Nephron (organoid): ENCODE results near the gene RBM10.

Experiments used
- H3K27ac Mint-ChIP-seq, 3 experiments: 2 replicates each; pipeline ENCODE4 v1.8.0; 2020; ENCODE audit warnings: mixed read lengths in 3 of 3, mild to moderate bottlenecking in 2 of 3, moderate library complexity in 1 of 3
- H3K27me3 Mint-ChIP-seq: 2 replicates; pipeline ENCODE4 v1.8.0; 2021; ENCODE audit warnings: low read depth, mild to moderate bottlenecking, moderate library complexity, mixed read lengths
- H3K36me3 Mint-ChIP-seq: 2 replicates; pipeline ENCODE4 v1.8.0; 2020; ENCODE audit warnings: low read depth, mixed read lengths
- H3K4me1 Mint-ChIP-seq: 2 replicates; pipeline ENCODE4 v1.8.0; 2020; ENCODE audit warnings: mixed read lengths
- H3K4me3 Mint-ChIP-seq, 3 experiments: 2 replicates each; pipeline ENCODE4 v1.8.0; 2020; ENCODE audit warnings: mild to moderate bottlenecking in 3 of 3, mixed read lengths in 3 of 3, moderate library complexity in 2 of 3
- H3K9me3 Mint-ChIP-seq: 2 replicates; pipeline ENCODE4 v1.8.0; 2020; ENCODE audit warnings: mixed read lengths
- TF ChIP-seq, protein P1 (sequence below), 3 experiments: fragments of 200-600 bp; sonication (generic); IDR thresholded peaks; one replicate each; pipeline ENCODE4 v1.5.0; 2021; ENCODE audit warnings: antibody characterized with exemption in 3 of 3; ENCODE audit not compliant: unreplicated experiment in 3 of 3

RBM10 gene

DNA sequence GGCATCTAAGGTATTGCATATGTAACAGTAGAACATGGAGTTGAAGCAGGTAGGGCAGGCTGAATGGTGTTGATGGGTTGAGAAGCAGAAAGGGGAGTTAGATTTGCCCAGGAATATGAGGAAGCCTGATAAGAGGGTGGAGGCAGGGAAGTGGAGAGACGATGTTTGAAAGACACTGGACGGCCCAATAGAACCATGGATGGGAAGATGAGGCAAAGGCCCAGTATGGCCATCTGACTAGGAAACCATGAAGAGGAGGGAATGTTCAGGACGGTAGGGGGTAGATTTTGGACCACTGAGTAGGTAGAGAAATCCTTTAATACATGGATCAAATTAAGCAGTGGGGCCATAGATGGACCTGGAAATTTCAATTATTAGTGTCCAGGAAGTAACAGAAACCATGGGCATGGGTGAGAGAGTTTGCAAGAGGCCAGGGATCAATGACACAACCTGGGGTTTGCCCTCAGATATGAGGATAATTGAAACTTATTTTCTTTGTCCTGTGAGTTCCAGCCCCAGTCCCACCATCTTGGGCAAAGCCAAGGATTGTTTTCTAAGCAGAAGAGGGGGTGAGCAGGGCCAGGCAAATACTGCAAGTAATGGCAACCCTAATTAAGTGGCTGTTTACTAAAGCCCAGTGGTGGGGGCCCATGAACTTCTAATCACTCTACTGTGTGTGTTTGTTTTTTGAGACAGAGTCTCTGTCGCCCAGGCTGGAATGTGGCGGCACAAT, 85.3 kb downstream of the RBM10 start:
- Mint-ChIP-seq H3K27me3 (no peaks in the 10 kb centered on the region), H3K9me3 (no peaks in the 10 kb centered on the region)

DNA sequence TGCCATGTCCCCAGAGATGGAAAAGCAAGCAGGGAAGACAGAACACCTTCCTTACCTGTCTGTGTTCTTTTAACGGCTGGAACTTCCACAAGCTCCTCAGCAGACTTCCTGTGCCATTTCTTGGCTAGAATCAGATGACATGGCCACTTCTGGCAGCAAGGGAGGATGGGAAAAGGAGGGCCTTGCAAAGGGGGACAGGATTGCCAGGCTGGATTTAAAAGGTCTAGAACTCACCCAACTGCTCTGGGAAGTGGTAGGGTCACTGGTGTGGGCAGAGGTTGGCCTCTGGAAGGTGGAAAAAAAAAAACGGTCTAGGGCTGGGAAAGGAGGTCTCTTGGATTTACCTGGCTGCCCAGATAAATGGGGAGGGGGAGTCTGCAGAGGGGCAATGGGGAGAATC, 86.1 kb downstream of the RBM10 start:
- TF ChIP-seq, protein P1, sequence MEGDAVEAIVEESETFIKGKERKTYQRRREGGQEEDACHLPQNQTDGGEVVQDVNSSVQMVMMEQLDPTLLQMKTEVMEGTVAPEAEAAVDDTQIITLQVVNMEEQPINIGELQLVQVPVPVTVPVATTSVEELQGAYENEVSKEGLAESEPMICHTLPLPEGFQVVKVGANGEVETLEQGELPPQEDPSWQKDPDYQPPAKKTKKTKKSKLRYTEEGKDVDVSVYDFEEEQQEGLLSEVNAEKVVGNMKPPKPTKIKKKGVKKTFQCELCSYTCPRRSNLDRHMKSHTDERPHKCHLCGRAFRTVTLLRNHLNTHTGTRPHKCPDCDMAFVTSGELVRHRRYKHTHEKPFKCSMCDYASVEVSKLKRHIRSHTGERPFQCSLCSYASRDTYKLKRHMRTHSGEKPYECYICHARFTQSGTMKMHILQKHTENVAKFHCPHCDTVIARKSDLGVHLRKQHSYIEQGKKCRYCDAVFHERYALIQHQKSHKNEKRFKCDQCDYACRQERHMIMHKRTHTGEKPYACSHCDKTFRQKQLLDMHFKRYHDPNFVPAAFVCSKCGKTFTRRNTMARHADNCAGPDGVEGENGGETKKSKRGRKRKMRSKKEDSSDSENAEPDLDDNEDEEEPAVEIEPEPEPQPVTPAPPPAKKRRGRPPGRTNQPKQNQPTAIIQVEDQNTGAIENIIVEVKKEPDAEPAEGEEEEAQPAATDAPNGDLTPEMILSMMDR (IDR thresholded peaks at IDR 0.05; ENCODE audit: unreplicated experiment in 3 of 3): no peak
- Mint-ChIP-seq H3K27me3 (no peaks in the 10 kb centered on the region), H3K27ac (peak overlapping the region; percentile 91 to 99 (median 98)), H3K36me3 (peaks cover 39% of the 10 kb centered on the region), H3K4me1 (peaks cover 16% of the 10 kb centered on the region), H3K4me3 (peak overlapping the region; percentile 66 to 72 (median 68)), H3K9me3 (no peaks in the 10 kb centered on the region)

More for the DNA sequence above, 85.3 kb downstream of the RBM10 start:
- Mint-ChIP-seq H3K4me3 (peak overlapping the region; percentile 40 to 68 (median 65)), H3K36me3 (peaks cover 42% of the 10 kb centered on the region), H3K27ac (peak overlapping the region; percentile 49 to 78 (median 66)), H3K4me1 (peaks cover 7% of the 10 kb centered on the region)
- TF ChIP-seq, protein P1 (IDR thresholded peaks at IDR 0.05; ENCODE audit: unreplicated experiment in 3 of 3): no peak

DNA sequence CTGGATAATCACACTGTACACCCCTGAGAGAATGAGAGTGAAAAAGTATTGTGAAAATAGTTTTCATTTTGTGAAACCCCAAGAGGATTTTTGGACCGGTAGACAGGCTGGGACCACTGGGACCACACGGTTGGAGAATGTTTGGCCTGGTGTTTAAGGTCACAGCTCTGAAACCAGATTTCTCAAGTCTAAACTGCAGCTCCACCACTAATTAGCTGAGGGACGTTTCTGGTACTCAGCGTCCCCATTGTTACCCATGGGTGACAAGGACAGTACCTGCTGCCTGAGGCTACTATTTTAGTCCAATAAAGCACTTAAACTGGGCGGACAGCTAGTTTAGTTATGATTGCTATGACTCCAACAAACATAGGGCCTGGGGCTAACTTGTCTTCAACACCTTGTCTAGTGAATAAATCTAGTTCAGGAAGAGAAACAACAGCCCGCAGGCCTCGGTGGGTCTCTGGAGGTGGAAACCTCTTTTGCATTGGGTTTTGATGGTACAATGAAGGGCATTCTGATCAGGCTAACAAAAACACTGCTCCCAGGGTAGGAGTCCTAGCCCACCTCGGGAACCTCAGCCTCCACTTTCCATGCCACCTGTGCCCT, 87.3 kb downstream of the RBM10 start:
- Mint-ChIP-seq H3K27ac (peak overlapping the region; percentile 91 to 99 (median 98)), H3K4me1 (peaks cover 25% of the 10 kb centered on the region), H3K4me3 (peak overlapping the region; percentile 91 to 93 (median 92)), H3K27me3 (no peaks in the 10 kb centered on the region), H3K9me3 (no peaks in the 10 kb centered on the region), H3K36me3 (peaks cover 30% of the 10 kb centered on the region)
- TF ChIP-seq, protein P1 (IDR thresholded peaks at IDR 0.05; ENCODE audit: unreplicated experiment in 3 of 3): no peak

DNA sequence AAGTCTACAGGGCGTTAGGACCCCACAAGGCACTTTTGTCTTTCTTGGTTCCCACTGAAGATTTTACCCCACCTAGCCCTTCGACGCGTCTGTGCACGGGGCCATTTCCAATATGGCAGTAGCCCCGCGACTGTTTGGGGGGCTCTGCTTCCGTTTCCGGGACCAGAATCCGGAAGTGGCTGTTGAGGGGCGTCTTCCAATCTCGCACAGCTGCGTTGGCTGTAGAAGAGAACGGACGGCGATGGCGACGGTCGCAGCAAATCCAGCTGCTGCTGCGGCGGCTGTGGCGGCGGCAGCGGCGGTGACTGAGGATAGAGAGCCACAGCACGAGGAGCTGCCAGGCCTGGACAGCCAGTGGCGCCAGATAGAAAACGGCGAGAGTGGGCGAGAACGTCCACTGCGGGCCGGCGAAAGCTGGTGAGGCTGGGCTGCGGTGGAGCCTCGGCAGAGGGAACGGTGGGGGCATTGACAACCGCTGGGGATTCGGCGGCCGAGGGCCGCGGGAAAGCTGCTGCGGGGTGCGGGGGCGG, 87.8 kb downstream of the RBM10 start, which contains the start of gene USP11:
Gene USP11, plus strand, starts transcription at position 207 of the 530 bp plus-strand sequence. Its CDS starts 35 bp downstream, at position 242.
- Mint-ChIP-seq H3K9me3 (no peaks in the 10 kb centered on the region), H3K4me3 (peak within 1 kb of the TSS; percentile 91 to 93 (median 92)), H3K36me3 (peaks cover 28% of the 10 kb centered on the region), H3K27ac (peak within 1 kb of the TSS; percentile 91 to 99 (median 98)), H3K4me1 (peaks cover 30% of the 10 kb centered on the region), H3K27me3 (no peaks in the 10 kb centered on the region)
- TF ChIP-seq, protein P1 (IDR thresholded peaks at IDR 0.05; ENCODE audit: unreplicated experiment in 3 of 3): no peak

DNA sequence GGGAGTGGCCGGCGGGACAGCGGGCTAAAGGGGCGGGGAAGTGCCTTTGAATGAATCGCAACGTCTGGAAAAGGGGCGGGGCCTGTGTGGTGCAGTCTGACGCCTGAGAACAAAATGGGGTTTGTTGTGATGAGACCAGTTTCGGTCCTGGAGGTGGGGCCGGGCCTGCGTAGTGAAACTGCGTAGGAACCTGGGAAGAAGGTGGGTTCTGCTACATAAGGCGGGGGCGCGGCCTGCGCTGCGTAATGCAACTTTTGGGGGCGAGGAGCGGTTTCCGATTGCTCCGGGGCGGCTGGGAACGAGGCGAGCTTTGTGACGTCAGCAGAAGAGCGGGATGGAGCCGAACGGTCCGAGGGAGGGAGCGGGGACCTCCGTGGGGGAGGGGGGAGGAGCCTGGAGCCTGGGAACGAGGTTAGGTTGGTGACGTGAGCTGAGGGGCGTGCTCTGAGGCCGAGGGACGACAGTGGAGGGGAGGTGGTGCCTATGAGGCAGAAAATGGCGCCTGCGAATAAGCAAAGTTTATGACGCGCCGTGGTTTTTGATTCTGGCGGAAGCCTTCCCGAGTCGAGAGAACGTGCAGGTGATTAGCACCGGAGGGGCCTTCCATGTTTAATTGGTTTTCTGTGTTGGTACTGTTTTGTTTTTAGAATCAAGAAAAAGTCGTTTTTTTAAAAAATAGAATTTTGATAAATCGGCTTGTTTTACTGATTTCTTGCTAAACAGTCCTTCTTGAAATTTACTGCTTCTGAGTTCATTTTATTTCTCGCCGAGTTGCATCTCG, 88.5 kb downstream of the RBM10 start:
- H3K4me1 Mint-ChIP-seq: peaks cover 30% of the 10 kb centered on the region
- no peaks in the 10 kb centered on the region for H3K9me3 Mint-ChIP-seq
- peaks cover 22% of the 10 kb centered on the region for H3K36me3 Mint-ChIP-seq
- H3K4me3 Mint-ChIP-seq: peak overlapping the region; percentile 91 to 93 (median 92)
- TF ChIP-seq, protein P1 (IDR thresholded peaks at IDR 0.05; ENCODE audit: unreplicated experiment in 3 of 3): no peak
- no peaks in the 10 kb centered on the region for H3K27me3 Mint-ChIP-seq
- H3K27ac Mint-ChIP-seq: peak overlapping the region; percentile 91 to 99 (median 98)
